ENCODE measurements around the gene SELENBP1.
A peak's percentile ranks its signal among the peaks of the same experiment; 100 is the strongest.
"Not testable (repeated sequence)": the region's sequence is repeated elsewhere in the genome, so short reads cannot be mapped to it uniquely, and the experiment has no call there.

SELENBP1 gene

GRCh38 chr1:151377150-151377884 lies 4.8 kb upstream of the SELENBP1 start:
- no peak for DNase-seq

DNA sequence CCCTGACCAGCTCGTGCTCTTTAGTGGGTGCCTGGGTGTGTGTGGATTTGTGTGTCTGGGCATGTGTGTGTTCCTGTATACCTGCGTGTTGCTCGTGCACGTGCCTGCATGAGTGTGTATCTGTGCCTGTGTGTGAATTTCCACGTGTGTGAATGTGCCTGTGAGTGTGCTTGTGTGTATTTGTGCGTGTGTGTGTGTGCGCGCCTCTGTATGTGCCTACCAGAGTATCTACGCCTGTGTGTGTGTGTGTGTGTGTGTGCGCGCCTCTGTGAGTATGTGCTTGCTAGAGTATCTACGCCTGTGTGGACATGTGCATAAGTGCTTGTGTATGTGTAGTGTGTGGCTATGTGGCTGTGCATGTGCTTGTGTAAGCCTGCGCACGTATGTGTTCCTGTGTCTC lies 691 bp upstream of the SELENBP1 start:
- DNase-seq = no peak

DNA sequence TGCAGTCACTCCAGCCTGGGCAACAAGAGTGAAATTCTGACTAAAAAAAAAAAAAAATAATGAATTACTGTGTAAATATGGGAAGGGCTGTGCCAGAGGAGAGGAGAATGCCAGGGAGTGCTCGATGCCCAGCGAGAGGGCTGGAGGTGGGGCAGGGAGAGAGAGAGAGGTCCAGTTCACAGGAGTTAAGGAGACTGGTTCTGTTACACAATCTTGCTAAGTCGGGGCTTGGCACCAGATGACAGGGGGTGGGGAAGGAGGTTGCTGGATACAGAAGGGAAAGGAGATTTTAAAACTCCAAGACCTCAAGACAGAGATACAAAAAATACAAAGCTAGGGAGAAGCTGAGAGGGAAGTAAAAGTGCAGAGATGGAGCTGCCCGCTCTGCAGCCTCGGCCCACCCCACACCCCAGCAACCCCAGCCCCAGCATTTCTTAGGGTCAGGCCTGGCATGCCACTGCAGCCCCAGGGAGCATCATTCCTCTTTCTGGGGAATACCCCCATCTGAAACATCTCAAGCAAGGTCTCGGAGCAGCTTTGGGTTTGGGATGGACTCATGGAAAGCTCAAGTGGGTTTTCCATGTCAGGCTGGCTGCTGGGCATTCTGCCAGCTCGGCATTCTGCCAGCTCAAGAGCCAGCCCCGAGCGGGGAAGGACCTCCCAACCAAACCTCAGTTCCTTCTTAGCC lies 991 bp downstream of the SELENBP1 start:
- DNase-seq = no peak

DNA sequence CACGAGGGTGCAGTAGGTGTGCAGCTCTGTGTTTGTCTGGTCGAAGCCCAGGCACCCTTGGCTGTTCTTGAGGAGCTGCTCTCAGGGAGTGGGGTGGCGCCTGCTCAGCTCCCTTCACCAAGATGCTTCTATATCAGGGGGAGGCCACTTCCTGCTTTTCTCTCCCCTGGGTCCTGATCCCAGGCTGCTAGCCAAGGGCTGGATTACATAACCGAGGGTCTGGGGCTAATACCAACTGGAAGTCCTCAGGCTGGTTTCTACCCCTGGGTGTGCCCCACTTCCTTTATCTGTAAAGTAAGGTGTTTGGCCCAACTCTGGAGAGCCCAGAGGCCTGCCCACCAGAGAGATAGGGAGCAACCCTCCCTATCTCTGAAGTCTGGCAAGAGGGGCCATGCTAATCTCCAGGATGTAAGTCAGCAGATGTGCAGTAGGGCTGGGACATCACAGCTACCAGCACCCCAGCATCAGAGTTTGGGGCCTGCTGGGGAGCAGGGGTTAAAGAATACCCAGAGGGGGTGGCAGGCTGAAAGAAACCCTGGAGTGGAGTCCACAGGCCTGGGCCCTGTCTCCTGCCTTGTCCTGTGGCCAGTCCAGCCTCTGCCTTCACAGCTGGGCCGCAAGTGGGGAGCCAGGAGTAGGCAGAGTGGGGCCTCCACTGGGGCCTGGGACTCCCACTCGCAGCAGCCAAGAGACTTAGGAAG lies 2.1 kb downstream of the SELENBP1 start:
- no peak for DNase-seq

- no peak for DNase-seq
Measured at GRCh38 chr1:151369621-151370048, 2.9 kb downstream of the SELENBP1 start.

- DNase-seq = no peak
Measured at GRCh38 chr1:151369302-151369610, 3.2 kb downstream of the SELENBP1 start.

- DNase-seq = no peak
Measured at GRCh38 chr1:151368393-151369301, 3.9 kb downstream of the SELENBP1 start.

DNA sequence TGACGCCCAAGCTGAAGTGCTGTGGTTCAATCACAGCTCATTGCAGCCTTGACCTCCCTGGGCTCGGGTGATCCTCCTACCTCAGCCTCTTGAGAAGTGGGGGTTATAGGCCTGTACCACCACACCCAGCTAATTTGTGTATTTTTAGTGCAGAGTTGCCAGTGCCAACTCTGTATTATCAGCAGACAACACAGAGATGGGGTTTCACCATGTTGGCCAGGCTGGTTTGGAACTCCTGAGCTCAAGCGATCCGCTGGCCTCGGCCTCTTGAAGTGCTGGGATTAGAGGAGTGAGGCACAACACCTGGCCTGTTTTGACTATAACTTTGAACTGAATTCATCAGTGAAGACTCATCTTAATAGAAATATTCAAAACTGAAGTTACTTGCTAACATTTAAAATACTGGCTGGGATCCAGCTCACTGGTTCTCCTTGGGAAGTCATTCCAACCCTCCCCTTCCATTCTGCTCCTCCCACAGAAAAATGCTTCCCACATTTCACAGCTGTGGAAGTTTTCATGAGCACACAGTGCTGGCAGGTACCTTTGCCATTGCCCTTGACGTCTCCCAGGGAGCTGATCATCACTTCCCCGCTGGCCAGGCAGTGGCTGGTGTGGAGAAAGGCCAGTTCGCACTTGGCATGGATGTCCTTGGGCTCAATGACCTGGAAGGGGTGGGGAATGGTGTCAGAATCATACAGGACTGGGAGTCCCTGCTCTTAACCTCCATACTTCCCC lies 4.7 kb downstream of the SELENBP1 start:
- DNase-seq = no peak

DNA sequence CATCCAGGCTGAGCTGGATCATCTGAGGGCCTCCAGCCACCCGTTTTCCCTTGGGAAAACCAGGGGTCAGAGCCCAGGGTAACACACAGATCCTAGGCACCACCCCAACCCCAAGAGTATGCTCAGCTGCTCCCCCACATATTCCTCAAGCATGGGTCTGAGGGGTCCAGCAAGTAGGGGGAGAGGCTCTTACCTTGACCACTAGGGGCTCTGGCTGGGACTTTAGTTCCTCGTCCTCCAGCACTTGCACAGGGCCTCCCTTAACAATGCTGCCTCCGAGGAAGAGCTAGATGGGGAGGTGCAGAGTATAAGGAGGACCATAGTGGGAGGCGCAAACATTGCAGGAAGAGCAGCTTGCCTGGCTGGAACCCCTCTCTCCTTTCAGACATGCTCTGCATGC lies 7.5 kb downstream of the SELENBP1 start:
- DNase-seq = no peak

- no peak for DNase-seq
Measured at GRCh38 chr1:151362308-151363155, 10.0 kb downstream of the SELENBP1 start.

DNA sequence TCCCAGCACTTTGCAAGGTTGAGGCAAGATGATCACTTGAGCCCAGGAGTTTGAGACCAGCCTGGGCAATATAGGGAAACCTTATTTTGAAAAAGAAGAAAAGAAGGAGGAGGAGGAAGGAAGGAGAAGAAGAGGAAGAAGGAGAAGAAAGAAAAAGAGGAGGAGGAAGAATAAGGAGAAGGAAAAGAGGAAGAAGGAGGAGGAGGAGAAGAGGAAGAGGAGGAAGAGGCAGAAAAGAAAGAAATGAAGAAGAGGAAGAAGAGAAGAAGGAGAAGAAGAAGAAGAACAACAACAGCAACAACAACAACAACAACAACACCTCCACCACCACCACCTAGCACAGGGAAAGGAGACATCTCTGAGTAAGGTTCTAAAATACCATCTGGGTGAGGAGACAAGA lies 10.6 kb downstream of the SELENBP1 start:
- DNase-seq = no peak

DNA sequence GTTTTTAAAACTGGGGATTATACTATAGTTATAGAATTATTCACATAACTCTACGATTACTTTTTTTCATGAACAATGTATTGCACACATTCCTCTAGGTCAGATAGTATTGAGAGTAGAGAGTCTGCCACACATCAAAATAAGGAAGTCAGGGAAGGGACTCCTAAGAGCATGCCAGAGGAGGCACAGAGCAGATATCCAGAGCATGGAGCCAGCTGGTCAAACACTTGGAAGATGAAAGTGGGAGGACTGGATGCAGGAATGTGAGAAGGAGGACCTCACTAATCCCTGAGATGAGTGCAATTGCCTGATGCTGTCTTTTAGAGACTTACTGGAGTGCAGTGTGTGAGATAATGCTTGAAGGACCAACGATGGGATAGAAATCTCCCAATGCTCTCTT lies 15.8 kb downstream of the SELENBP1 start:
- no peak for DNase-seq

DNA sequence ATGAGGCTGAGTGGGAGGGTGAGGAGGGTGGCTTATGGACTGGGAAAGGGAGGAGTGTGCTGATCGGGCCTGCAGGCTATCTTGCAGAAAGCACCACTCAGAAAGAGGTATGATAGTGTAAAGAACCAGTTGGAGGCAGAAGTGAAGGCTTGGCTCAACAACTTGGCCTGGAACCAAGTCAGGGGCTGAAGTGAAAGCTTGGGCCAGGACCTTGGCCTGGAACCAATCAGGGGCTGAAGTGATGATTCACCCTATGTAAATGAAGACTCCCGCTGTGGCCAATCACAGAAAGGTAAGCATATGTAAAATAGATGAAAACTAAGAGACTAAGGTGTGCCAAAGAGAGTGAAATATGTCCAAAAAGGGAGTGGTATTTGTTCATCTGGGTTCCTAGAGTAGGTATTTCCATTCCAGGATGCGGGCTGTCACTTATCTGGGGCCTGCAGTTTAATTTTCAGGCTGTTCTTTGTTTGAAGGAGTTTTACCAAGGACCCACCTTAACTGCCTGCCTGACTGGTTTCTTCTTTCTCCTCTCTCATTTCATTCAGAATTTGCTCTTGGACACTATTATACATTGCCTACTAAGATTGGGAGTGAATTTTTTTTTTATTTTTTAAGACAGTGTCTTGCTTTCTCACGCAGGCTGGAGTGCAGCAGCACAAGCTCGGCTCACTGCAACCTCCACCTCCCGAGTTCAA lies 20.3 kb downstream of the SELENBP1 start:
- DNase-seq = no peak

- DNase-seq = not testable (repeated sequence)
Measured at GRCh38 chr1:151350323-151350722, 22.2 kb downstream of the SELENBP1 start.

DNA sequence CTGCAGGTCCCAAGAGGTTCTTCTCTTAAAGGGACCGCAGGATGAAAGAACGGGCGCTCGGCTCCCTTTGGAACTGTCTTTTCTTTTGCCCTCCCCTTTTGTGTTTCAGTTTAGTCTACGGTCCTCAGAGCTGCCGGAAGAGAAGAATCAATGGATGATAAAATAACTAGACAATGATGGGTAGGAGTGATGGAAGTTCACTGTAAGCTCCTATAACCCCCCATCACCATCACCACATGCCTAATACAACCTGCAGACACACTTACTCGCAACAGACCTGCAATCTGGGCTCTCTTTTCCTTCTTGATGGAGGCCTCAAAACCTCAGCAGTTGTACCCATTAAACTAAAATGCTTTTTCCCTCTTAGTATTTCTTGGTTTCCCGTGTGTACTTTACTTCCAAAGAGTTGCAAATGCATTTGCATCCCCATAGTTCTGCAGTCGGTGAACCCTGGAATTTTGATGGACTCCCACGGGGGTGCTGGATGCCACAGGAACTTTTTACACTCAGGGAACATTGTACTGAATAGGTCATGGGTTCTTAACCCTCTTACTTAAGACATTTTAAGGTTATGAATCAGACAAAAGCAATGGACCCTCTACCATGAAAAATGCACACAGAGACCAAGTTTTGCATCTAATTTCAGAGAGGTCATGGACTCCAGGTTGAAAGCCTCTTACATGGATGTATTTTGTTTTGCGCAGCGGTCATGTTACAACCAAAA lies 24.8 kb downstream of the SELENBP1 start:
- no peak for DNase-seq

DNA sequence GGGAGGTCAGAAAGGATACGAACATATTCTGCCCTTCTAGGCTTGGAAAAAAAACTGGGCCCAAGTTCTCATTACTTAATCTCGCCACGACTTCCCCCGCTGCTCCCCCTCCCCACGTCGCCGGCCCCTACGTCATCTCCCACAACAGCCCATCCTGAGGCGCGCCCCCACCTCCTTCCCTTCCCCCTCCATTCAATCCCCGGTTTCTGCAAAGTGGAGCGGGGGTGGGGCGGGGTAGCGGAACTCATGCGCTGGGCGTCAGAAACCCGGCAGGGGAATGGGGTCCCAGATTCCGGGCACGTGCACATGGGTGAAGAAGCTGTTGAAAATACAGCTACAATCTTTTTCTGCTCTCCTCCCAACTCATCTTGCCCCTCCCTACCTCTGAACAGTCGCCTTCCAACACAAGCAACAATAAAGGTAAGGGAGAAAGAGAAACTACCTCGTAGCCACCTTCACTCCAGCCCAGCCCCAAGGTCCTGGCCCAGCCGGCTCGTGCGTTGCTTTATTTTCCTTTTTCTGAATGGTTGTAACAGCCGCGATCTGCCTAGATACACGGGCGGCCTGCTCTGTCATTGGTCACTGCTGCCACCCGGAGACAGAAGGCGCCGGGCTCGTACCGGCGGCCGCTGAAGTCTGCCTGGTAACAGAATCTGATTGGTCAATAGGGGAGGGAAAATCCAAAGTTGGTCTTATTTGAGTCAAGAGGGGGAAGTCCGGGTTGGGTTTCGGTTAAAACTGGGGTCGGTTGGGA lies 25.6 kb downstream of the SELENBP1 start, which contains the start of gene RFX5:
RFX5 (minus strand) TSS at position 484 of the 754 bp plus-strand sequence. CDS start 932 bp downstream, outside the sequence.
- DNase-seq = peak; percentile 67 to 87 (median 76)

- DNase-seq = no peak
Measured at GRCh38 chr1:151346082-151346768, 26.3 kb downstream of the SELENBP1 start.

DNA sequence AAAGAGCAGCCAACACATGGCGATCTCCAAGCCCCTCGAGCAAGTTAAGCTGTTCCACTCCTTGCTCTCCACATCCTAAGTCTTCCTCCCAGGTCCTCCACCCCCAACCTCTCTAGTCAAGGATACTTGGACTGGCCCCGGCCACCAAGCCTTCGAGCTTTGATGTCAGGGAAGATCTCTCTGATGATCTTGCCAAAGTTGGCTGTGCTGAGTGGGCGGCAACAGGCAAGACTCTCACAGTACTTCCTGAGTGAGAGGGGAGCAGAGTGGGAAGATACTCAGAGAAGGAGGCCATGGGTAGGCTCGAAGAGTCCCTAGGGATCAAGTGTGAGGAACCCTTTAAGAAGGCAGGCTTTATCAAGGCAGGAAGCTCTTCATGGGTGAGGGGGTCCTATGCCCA lies 28.2 kb downstream of the SELENBP1 start:
- no peak for DNase-seq

Measured in activated naive CD4-positive, alpha-beta T cell (primary cell).